Inferior parietal cortex (tissue), 1 donor: ENCODE measurements around the gene B3GAT1.

Source experiments
- DNase-seq: peaks from one replicate; pipeline ENCODE4 v3.0.0-alpha.2; 2016; ENCODE audit errors: extremely low spot score

The B3GAT1 gene

GRCh38 chr11:134333312-134333711 lies 78.7 kb downstream of the B3GAT1 start:
- DNase-seq: no peak

GRCh38 chr11:134332782-134333181 lies 79.3 kb downstream of the B3GAT1 start:
- no peak for DNase-seq

- no peak for DNase-seq
Measured at GRCh38 chr11:134332189-134332631, 79.8 kb downstream of the B3GAT1 start.

- peak; percentile 53 for DNase-seq
Measured at GRCh38 chr11:134331354-134332188, 80.5 kb downstream of the B3GAT1 start, which contains the start of gene GLB1L2. TSS of gene GLB1L2 (plus strand) at chr11:134331988. CDS start at chr11:134332062, 74 bp downstream.

GRCh38 chr11:134330611-134331353 lies 81.3 kb downstream of the B3GAT1 start:
- DNase-seq: peak; percentile 5
